PFSK-1 (cell line): Measurements from ENCODE around the gene PPIE.

Source experiments
- POLR2AphosphoS5 ChIP-seq: IDR thresholded peaks from 2 replicates; pipeline ENCODE4 v1.6.1; 2012; ENCODE audit warnings: low read depth, mild to moderate bottlenecking, control low read depth, low read length, moderate library complexity
- TAF1 ChIP-seq: IDR thresholded peaks from 2 replicates; pipeline ENCODE4 v1.6.1; 2012; ENCODE audit warnings: low read length, control low read depth, borderline replicate concordance; ENCODE audit not compliant: insufficient read depth

GRCh38 chr1:39733161-39733560, 5.5 kb upstream of the PPIE start:
- no peak for TF ChIP-seq POLR2AphosphoS5
- TF ChIP-seq TAF1: no peak
